Left cardiac atrium (tissue), 4 donors: Measurements from ENCODE around the gene NTSR1. TPM values are rescaled to one million over a fixed set of nuclear protein-coding genes. Genes with fewer than 3 reads are reported as not detected.
"Not testable (repeated sequence)": the region's sequence is repeated elsewhere in the genome, so short reads cannot be mapped to it uniquely, and the experiment has no call there.

Source experiments
- ATAC-seq, 2 donors: fragments of 200-7000 bp; cut with Tn5 transposase; one replicate each; pipeline ENCODE4 v1.9.1; 2020; ENCODE audit warnings: mild to moderate bottlenecking in 2 of 2, moderate library complexity in 2 of 2
- DNase-seq: peaks from one replicate; pipeline ENCODE4 v3.0.0-alpha.2; 2020
- intact Hi-C, 2 donors: fragments of 100-400 bp; cut with DNase I; formaldehyde crosslinking; loops; one replicate each; pipeline versions ENCODE4 v1.14.1 to v1.15.1; 2022 to 2023
- total RNA-seq, 2 donors: library from RNA; stranded (reverse); fragmentation: NEBNext Ultra II Directional; extraction: Animal tissue kit (Norgen Biotek cat#: 25700); gene quantifications; one replicate each; pipeline ENCODE4 v1.2.1, GENCODE V29; 2021
- donor health status: DM: no; HTN: yes; CAD: no.
- donor health status: DM: no; HTN: yes; CAD: no; lungs with severe emphysema.
- donor health status: DM: yes; HTN: yes; CAD: no.
- donor health status: Dilated cardiomyopathy.

The NTSR1 gene
- total RNA-seq, 2 donors from 2014 or later, result not detected

- DNase-seq, result no peak
- ATAC-seq, result no peak
- intact Hi-C loops, result no loop called here
Measured at GRCh38 chr20:62670156-62670555, 38.5 kb upstream of the NTSR1 start.

DNA sequence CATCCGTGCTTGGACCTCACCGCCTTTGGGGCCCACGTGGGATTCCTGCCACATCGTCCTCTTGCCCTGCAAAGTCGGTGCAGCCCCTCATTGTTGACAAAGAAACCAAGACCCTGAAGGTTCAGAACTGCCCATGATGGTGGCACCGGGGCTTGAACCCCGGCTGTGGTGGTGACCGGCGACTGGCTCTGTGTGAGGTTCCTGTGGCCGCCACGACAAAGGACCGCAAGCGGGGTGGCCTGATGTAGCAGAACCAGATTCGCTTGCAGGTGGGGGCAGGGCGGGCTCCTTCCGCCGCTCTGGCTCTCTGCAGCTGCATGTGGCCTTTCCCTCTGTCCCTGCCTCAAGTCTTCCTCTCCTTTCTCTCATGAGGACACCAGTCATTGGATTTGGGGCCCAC, 37.6 kb upstream of the NTSR1 start:
- intact Hi-C loops, result no loop called here
- DNase-seq (no peak), ATAC-seq (no peak)

- intact Hi-C loops, result no loop called here
- ATAC-seq (no peak), DNase-seq (no peak)
Measured at GRCh38 chr20:62671765-62672164, 36.9 kb upstream of the NTSR1 start.

DNA sequence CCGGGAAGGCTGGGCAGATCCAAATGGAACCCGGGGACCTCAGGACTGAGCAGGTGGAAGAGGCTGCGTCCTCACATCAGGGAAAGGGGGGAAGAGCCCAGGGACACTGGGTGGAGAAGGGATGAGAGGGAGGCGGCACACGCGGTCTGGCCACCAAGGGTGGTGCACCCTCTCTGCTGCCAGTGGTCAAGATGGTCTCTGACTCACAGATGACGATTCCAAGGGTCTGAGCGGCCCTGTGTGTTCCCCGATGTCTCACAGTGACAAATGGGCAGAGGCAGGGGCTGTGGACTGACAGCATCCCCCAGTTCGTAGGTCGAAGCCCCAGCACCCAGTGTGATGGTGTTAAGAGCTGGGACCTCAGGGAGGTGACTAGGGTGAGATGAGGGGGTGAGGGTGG, 34.3 kb upstream of the NTSR1 start:
- ATAC-seq (no peak), DNase-seq (no peak)
- intact Hi-C loops, result no loop called here

- intact Hi-C loops, result no loop called here
- peak in 1 of 2 donors; percentile 39 for ATAC-seq
Measured at GRCh38 chr20:62675156-62675876, 33.3 kb upstream of the NTSR1 start.

DNA sequence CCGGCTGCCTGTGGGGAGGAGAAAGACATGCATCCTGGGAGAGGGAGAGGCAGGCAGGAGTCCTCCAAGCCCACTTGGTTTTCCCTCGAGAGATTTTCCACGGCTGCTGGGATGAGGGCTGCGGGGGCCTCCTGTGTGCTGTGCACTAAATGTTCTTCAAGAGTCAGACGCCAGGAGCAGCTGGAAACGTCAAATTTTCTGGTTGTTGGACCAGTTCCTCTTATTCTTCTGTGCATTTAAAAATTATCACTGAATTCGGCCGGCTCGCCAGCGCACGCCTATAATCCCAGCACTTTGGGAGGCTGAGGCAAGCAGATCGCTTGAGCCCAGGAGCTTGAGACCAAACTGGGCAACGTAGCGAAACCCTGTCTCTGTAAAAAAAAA, 32.8 kb upstream of the NTSR1 start:
- DNase-seq (no peak), ATAC-seq (no peak)
- intact Hi-C loops, result no loop called here

More at GRCh38 chr20:62675156-62675876, 33.3 kb upstream of the NTSR1 start:
- DNase-seq, result no peak

DNA sequence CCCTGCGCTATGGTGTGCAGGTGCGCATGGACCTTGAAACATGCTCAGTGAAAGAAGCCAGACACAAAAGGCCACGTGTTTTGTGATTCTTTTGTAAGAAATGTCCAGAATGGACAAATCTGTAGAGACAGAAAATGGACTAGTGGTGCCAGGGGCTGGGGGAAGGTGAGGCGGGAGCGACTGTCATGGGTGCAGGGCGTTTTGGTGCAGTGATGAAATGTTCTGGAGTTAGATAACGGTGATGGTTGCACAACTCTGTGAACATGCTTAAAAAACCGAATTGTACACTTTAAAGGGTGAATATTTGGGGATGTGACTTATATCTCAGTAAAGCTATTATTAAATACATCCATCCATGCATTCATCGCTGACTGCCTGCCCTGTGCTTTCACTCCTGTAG, 31.7 kb upstream of the NTSR1 start:
- no peak for ATAC-seq
- intact Hi-C loops, result no loop called here
- no peak for DNase-seq

DNA sequence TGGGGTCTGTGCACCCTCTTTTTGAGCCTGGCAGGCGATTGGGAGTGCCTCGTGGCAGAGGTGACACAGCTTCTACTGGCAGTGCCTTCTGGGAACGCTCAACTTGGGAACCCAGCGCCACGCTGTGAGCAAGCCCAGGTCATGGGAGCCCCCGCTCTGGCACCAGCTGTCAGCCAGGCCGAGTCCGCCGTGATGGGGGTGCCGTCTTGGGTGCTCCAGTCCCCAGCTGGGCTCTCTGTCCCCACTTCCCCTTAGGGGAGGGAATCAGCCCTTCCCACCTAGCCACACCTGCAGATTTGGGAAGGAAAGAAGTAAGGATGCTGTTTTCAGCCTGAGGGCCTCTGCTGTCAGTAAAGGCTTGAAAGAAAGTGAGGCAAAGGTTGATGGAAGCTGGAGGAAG, 31.0 kb upstream of the NTSR1 start:
- no peak for DNase-seq
- intact Hi-C loops, result no loop called here
- ATAC-seq, result no peak

- no peak for DNase-seq
- intact Hi-C loops, result no loop called here
- no peak for ATAC-seq
Measured at GRCh38 chr20:62678553-62678952, 30.1 kb upstream of the NTSR1 start.

GRCh38 chr20:62679978-62680589, 28.6 kb upstream of the NTSR1 start:
- DNase-seq, result no peak
- intact Hi-C loops, result no loop called here
- ATAC-seq, result no peak

GRCh38 chr20:62682912-62683517, 25.6 kb upstream of the NTSR1 start:
- intact Hi-C loops, result no loop called here
- DNase-seq (no peak), ATAC-seq (no peak)

GRCh38 chr20:62683660-62684322, 24.8 kb upstream of the NTSR1 start:
- DNase-seq, intact Hi-C loops, ATAC-seq: not testable (repeated sequence)

GRCh38 chr20:62684981-62685380, 23.7 kb upstream of the NTSR1 start:
- no peak for DNase-seq
- intact Hi-C loops, result no loop called here
- ATAC-seq, result no peak

GRCh38 chr20:62685781-62686555, 22.7 kb upstream of the NTSR1 start:
- ATAC-seq (peak; percentile 29 to 66), DNase-seq (no peak)
- intact Hi-C loops, result no loop called here

GRCh38 chr20:62686869-62687830, 21.5 kb upstream of the NTSR1 start:
- ATAC-seq (no peak), DNase-seq (no peak)
- intact Hi-C loops, result no loop called here

DNA sequence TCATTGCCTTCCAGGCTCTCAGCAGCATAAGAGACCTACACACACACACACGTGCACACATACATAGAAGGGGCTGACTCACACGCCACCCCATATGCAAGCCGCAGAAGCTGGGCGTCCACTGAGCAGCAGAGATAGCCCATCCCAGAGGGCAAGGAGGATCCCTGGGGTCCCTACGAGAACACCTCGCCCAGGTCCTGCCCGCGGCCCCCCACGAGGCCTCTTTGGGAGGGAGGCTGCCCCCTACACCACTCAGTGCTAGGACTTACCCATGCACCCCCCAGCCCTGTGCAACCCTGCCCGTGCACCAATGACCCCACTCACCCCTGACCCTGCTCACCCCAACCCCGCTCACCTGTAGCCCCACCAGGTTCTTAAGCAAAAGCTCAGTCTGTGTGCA, 20.6 kb upstream of the NTSR1 start:
- intact Hi-C loops, result no loop called here
- no peak for ATAC-seq
- no peak for DNase-seq

- ATAC-seq, result no peak
- intact Hi-C loops, result no loop called here
Measured at GRCh38 chr20:62688855-62689460, 19.7 kb upstream of the NTSR1 start.

DNA sequence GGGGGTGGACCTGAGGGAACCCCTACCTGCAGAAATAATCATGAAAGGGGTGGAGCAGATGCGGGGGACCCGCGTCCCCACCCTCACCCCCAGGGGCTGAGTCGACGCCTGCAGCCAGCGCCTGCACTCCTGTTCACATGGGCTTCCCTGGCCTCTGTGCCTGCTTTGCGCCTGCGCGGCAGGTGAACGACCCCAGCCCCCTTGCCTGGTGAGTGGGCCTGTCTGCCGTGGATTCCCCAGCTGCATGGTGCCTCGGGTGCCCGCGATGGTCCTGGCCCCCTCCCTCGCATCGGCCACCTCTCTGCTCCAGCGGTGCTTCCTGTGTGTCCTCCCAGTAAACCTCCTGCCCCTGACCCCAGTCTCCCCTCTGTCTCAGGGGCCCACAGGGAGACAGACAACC, 18.8 kb upstream of the NTSR1 start:
- ATAC-seq, result no peak
- intact Hi-C loops, result no loop called here

More at GRCh38 chr20:62688855-62689460, 19.7 kb upstream of the NTSR1 start:
- no peak for DNase-seq

More for the DNA sequence above, 18.8 kb upstream of the NTSR1 start:
- no peak for DNase-seq
